GM12891 (cell line): ENCODE data around the gene STX10.

Experiments used
- DNase-seq: peaks from one replicate; pipeline ENCODE4 v3.0.0; 2011; ENCODE audit warnings: low spot score; ENCODE audit not compliant: insufficient read length
- FAIRE-seq: peaks from 2 replicates; lab custom pipeline; 2011; peaks lifted over from hg19 to GRCh38; lab: Jason Lieb, UNC
- PAX5 ChIP-seq: IDR thresholded peaks from 2 replicates; pipeline ENCODE4 v1.6.1; 2011; ENCODE audit warnings: low read length, moderate library complexity, mild to moderate bottlenecking; ENCODE audit not compliant: insufficient read depth, severe bottlenecking
- POLR2A ChIP-seq: IDR thresholded peaks from 2 replicates; pipeline ENCODE4 v1.6.1; 2011; ENCODE audit warnings: low read depth, low read length, control low read depth
- POLR2AphosphoS5 ChIP-seq: IDR thresholded peaks from 2 replicates; pipeline ENCODE4 v1.6.1; 2011; ENCODE audit warnings: low read depth, low read length, control low read depth
- POU2F2 ChIP-seq: IDR thresholded peaks from 2 replicates; pipeline ENCODE4 v1.6.1; 2011; ENCODE audit warnings: low read depth, mild to moderate bottlenecking, control low read depth, low read length, moderate library complexity
- SPI1 ChIP-seq: IDR thresholded peaks from 2 replicates; pipeline ENCODE4 v1.6.1; 2011; ENCODE audit warnings: low read depth, low read length, control low read depth
- TAF1 ChIP-seq: IDR thresholded peaks from 2 replicates; pipeline ENCODE4 v1.6.1; 2011; ENCODE audit warnings: low read depth, low read length, control low read depth

STX10 gene

DNA sequence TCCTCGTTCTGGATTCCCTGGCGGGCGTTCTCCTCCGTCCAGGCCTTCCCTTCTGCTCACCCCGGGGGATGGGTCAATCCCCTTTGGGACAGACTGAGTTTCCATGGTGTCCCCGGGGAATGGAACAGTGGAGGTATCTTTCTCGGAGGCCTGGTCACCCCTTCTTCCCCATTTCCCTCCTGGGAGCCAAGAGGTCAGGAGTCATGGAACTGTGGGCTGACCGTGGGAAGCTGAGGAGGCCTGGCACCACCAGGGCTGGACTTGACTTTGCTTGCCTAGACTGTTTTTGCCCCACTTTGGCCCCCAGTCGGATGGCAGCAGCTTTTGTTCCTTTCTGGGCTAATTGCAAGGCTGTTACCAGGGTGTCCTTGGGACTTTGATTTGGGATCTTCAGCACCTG, 30.1 kb downstream of the STX10 start:
- no peak for TF ChIP-seq TAF1
- TF ChIP-seq POLR2AphosphoS5 = no peak
- no peak for TF ChIP-seq POLR2A
- TF ChIP-seq SPI1 = no peak
- no peak for TF ChIP-seq POU2F2
- TF ChIP-seq PAX5 = no peak
- FAIRE-seq (no peak), DNase-seq (no peak)

GRCh38 chr19:13119627-13120026, 30.5 kb downstream of the STX10 start:
- TF ChIP-seq TAF1 = no peak
- TF ChIP-seq SPI1 = no peak
- TF ChIP-seq POLR2A = no peak
- TF ChIP-seq POU2F2 = no peak
- TF ChIP-seq PAX5 = no peak
- no peak for TF ChIP-seq POLR2AphosphoS5
- FAIRE-seq = no peak
- no peak for DNase-seq

GRCh38 chr19:13118424-13119193, 31.6 kb downstream of the STX10 start:
- no peak for TF ChIP-seq TAF1
- FAIRE-seq (peak; percentile 69), DNase-seq (peak; percentile 74)

DNA sequence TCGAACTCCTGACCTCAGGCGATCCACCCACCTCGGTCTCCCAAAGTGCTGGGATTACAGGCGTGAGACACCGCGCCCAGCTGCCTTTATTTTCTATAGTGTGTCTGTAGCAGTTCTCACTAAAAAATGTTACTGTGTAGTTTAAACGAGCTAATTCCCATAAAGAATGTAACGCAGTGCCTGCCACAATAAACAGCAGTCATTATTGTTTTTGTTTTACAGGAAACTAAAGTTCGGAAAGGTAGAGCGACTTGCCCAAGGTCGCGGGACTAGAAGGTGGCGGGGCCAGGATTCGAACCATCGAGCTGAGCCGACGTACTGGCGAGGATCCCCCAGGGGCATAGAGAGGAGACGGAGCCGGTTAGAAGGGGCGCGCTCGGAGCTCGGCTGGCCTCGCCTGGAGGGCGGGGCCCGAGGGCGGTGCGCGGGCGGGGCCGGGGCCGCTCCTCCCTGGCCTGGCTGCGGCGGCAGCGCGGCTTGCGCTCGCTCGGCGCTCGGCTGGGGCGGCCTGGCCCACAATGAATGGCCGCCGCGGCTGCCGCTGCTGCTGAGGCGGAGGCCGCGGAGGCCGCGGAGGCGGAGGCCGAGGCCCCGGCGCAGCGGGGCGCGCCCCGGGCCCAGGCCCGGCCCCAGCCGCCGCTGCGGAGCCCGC, 32.3 kb downstream of the STX10 start, which contains the start of gene NACC1:
Gene NACC1 (plus strand): TSS at position 493 of the 652 bp plus-strand sequence. CDS start 16,944 bp downstream, outside the sequence.
- TF ChIP-seq TAF1 = peak; percentile 69; the same call in 1 of the 2 replicates
- TF ChIP-seq POU2F2 = no peak
- no peak for TF ChIP-seq PAX5
- TF ChIP-seq SPI1 = no peak
- DNase-seq = peak; percentile 97
- FAIRE-seq = peak; percentile 84

- no peak for TF ChIP-seq POLR2AphosphoS5
- no peak for TF ChIP-seq POLR2A
- no peak for TF ChIP-seq PAX5
- TF ChIP-seq POU2F2 = no peak
- TF ChIP-seq SPI1 = no peak
- TF ChIP-seq TAF1 = no peak
- no peak for FAIRE-seq
- DNase-seq = no peak
Measured at GRCh38 chr19:13117176-13117771, 32.9 kb downstream of the STX10 start.

DNA sequence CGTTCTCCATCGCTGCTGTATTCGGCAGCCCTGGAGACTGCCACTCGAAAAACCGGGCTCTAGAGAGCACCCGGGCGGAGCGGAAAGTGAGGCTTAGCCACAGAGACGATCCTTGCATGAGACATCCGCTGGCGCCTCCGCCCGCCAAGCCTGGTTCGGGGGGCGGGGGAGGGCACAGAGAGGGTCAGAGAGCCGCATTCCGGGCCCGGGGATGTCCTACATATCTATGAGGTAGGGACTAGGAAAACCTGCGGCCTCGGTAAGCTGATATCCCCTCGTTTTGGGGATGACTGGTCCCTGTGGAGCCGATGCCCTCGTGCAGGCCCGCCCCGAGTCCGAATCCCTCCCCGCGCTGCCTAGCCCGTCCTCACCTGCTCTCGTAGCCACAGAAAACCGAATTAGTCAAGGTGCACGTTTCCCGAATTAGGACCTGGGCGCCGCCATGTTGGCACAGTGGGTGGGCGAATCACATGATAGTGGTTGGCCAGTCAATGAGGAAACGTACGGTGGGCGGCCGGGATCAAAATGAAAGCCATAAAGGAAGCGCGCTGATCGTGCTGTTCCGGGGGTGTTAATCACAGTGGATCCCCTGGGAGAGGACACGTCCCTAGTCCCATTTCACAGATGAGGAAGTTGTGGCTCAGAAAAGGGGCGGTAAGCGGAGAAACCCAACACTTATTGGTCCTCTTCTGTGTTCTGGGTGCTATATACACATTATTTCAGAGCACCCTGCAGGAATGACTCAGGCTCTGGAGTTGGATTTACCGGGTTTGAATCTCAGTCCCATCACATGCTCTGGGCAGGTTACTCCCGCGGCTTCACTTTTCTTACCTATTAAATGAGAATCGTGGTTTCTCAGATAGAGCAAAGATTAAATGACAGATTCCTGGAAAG, 33.6 kb downstream of the STX10 start, which contains the start of gene TRMT1:
Gene TRMT1 (minus strand): TSS at position 459 of the 894 bp plus-strand sequence. CDS start 341 bp downstream, at position 118.
- peak; percentile 95 for FAIRE-seq
- TF ChIP-seq POLR2AphosphoS5 (no peak), SPI1 (peak; percentile 13; the same call in 1 of the 2 replicates), TAF1 (peak; percentile 16; the same call in 1 of the 2 replicates), PAX5 (no peak), POLR2A (peak; percentile 39; the same call in 1 of the 2 replicates)
- peak; percentile 88 for DNase-seq

DNA sequence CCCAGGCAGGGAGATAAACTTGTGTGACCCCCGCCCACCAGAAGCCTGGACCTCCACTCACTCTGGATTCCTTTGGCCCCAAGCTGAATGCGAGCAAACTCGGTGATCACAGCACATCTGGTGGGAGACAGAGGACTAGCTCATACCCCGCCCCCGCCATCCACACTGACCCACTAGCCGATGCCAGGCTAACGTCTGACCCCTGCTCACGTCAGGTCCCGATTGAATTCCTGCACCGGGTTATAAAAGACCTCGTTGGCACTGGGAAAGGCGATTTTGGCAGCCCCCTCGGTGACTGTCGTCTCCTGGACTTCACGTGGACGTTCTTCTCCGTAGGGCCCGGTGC, 34.3 kb downstream of the STX10 start:
- DNase-seq (no peak), FAIRE-seq (no peak)
- TF ChIP-seq TAF1 = no peak
- no peak for TF ChIP-seq SPI1
- no peak for TF ChIP-seq POLR2A
- no peak for TF ChIP-seq POLR2AphosphoS5
- TF ChIP-seq PAX5 = no peak
- no peak for TF ChIP-seq POU2F2

- no peak for DNase-seq
- no peak for FAIRE-seq
- TF ChIP-seq SPI1 (no peak), POLR2AphosphoS5 (no peak), TAF1 (no peak), PAX5 (no peak), POU2F2 (no peak), POLR2A (no peak)
Measured at GRCh38 chr19:13112555-13112954, 37.6 kb downstream of the STX10 start.
